Fibroblast of skin of left biceps (primary cell): ENCODE data around the gene MKLN1.
"Not testable (repeated sequence)": the region's sequence is repeated elsewhere in the genome, so short reads cannot be mapped to it uniquely, and the experiment has no call there.

Experiments used
- DNase-seq, 2 experiments: peaks; one replicate each; pipeline ENCODE4 v3.0.0-alpha.2; 2013; ENCODE audit warnings: low read depth in 2 of 2

The MKLN1 gene

GRCh38 chr7:131312838-131313237, 14.8 kb upstream of the MKLN1 start:
- no peak for DNase-seq

GRCh38 chr7:131320603-131321002, 7.1 kb upstream of the MKLN1 start:
- no peak for DNase-seq

- DNase-seq: no peak
These were observed 6.0 kb upstream of the MKLN1 start for GRCh38 chr7:131321656-131322055.

- DNase-seq: no peak
These were observed 5.6 kb upstream of the MKLN1 start for GRCh38 chr7:131322061-131322460.

GRCh38 chr7:131322861-131323260, 4.8 kb upstream of the MKLN1 start:
- DNase-seq: no peak

- DNase-seq: no peak
These were observed 2.4 kb upstream of the MKLN1 start for GRCh38 chr7:131325179-131325840.

- no peak for DNase-seq
These were observed 1.1 kb upstream of the MKLN1 start for GRCh38 chr7:131326576-131326975.

- peak in 1 of 2 experiments; percentile 9 for DNase-seq
These were observed 539 bp upstream of the MKLN1 start for GRCh38 chr7:131327049-131327625.

- peak; percentile 18 to 25 for DNase-seq
These were observed 900 bp downstream of the MKLN1 start for GRCh38 chr7:131328377-131329175.

- DNase-seq: no peak
These were observed 1.5 kb downstream of the MKLN1 start for GRCh38 chr7:131329176-131329570.

- no peak for DNase-seq
These were observed 2.6 kb downstream of the MKLN1 start for GRCh38 chr7:131330299-131330698.

GRCh38 chr7:131331806-131332205, 4.1 kb downstream of the MKLN1 start:
- no peak for DNase-seq

GRCh38 chr7:131332729-131333128, 5.1 kb downstream of the MKLN1 start:
- DNase-seq: not testable (repeated sequence)

- no peak for DNase-seq
These were observed 8.1 kb downstream of the MKLN1 start for GRCh38 chr7:131335639-131336381.

GRCh38 chr7:131336956-131337355, 9.3 kb downstream of the MKLN1 start:
- no peak for DNase-seq

- DNase-seq: no peak
These were observed 10.5 kb downstream of the MKLN1 start for GRCh38 chr7:131338173-131338572.

GRCh38 chr7:131338691-131339390, 11.2 kb downstream of the MKLN1 start:
- DNase-seq: no peak

GRCh38 chr7:131341690-131342089, 14.0 kb downstream of the MKLN1 start:
- DNase-seq: no peak

- no peak for DNase-seq
These were observed 15.3 kb downstream of the MKLN1 start for GRCh38 chr7:131342864-131343442.

- no peak for DNase-seq
These were observed 19.4 kb downstream of the MKLN1 start for GRCh38 chr7:131346885-131347592.

GRCh38 chr7:131352032-131352431, 24.4 kb downstream of the MKLN1 start:
- no peak for DNase-seq
